GM19023 (cell line): Measurements from ENCODE around the gene FCRLA.
"Not testable (repeated sequence)": the region's sequence is repeated elsewhere in the genome, so short reads cannot be mapped to it uniquely, and the experiment has no call there.

Experiments
- ATAC-seq: cut with Tn5 transposase; IDR thresholded peaks from one replicate; pipeline ENCODE4 v1.9.1; 2021; ENCODE audit warnings: mild to moderate bottlenecking, moderate library complexity; ENCODE audit not compliant: unreplicated experiment

The FCRLA gene

DNA sequence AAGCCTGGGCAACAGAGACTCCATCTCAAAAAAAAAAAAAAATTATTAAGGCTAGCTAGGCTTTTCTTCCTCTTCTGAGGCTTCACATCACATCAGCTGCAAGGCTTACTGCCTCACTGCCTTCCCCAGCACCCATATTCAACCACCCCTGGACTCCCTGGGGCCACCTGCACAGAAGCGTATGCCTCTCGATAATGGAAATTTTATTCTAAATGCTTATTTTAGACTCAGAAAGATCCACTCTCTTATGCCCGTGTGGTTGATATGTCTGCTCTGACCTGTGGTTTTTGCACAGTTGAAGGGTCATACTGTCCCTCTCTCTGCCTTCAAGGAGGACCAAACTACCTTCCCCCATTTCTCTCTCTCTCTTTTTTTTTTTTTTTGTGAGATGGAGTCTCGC, 1.5 kb upstream of the FCRLA start:
- no peak for ATAC-seq

DNA sequence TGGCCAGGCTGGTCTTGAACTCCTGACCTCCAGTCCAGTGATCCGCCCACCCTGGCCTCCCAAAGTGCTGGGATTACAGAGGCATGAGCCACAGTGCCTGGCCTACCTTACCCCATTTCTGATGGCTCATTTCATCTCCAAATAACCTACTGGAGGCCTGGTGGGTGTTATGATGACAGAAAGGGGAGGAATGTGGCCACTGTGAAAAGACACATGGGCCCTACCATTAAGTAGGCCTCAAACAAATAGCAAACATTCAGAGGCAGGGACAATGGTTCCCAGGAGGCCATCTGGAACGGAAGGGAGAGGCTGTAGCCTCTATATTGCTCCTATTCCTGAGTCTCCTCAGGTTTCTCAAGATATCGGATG, 932 bp upstream of the FCRLA start:
- no peak for ATAC-seq

DNA sequence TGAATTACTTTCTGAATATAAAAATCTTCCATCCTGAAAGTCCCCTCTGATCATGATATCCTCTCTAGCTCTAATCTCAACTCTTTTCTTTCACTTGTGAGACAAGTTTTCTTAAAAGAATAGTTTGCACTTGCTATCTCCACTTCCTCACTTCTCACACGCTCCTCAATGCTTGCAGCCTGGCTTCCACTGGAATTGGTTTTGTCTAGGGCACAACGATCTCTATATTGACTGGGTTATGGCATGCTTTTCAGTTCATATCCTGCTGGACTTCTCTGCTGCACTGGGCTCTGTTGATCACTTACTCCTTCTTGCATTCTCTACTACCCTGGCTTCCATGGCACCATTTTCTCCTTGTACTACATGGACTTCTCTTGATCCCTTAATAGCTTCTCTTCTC, 474 bp downstream of the FCRLA start:
- no peak for ATAC-seq

DNA sequence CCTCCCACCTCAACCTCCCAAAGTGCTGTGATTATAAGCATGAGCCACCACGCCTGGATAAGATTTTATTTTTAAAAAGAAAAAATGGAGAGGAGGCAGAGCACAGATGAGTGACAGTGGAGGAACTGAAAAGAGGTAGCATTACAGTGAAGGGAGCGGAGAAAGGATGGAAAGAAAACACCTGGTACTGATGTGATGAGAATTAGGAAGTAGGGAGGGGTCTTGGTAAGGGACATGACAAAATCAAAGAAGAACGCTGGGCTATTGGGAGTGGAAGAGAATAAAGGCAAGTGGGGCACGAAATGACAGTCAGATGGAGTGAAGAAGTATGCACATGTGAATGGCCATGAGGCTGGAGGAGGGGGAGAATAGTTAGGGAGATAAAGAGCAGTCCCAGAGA, 2.3 kb downstream of the FCRLA start:
- no peak for ATAC-seq

DNA sequence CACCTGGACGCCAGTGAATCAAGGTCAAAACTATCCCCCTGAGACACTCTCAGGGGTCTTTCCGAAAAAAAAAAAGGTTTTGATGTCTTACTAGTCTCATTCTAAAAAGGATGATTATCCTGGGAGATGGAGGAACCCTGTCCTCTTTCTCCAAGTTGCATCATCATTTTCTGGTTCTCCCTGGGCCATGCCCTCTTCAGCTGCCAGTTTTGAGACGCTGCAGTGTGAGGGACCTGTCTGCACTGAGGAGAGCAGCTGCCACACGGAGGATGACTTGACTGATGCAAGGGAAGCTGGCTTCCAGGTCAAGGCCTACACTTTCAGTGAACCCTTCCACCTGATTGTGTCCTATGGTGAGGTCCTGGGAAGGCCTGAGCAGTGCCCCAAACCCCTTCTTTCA, 3.5 kb downstream of the FCRLA start:
- no peak for ATAC-seq

DNA sequence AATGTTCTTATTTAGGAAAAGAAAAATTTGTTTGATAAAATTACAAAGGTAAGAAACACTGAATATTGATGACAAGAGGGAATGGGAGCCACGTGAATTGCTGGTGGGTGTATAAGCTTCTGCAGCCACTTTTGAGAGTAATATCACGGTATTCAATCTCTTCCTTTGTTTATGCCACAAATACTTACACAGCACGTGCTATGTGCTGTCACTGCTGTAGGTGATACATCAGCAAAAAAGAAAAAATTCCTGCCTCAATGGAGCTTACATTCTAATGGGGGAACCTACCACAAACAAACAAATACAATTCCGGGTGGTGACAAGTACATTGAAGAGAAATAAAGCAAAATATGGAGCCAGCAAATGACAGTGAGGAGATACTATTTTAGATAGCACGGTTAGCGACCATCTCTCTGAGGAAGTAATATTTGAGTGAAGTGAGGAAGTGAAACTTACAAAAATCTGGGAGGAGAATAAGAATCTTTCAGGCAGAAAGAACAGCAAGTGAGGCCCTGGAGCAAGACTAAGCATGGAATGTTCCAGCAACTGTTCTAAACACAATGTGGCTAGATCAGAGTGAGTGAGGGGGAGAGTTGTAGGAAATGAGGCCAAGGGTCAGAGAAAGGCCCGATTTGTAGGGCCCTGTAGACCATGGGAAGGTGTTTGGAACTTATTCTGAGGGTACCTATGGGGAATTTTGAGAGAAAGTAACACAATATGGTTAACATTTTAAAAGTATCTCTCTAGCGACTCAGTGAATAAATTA, 11.7 kb downstream of the FCRLA start:
- ATAC-seq: peak; percentile 50

DNA sequence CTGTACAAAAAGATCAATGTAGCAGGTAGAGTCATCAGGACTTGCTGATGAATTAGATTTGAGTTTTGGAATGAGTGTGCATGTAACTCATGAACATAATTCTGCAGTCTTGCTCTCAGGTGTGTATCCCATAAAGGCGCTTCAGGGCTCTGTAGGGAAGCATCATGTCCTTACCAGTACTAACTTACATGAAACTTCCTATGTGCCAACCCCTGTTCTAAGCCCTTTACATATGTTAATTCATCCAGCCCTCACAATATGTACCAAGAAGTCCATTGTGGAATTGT, 12.2 kb downstream of the FCRLA start:
- ATAC-seq: peak; percentile 52

DNA sequence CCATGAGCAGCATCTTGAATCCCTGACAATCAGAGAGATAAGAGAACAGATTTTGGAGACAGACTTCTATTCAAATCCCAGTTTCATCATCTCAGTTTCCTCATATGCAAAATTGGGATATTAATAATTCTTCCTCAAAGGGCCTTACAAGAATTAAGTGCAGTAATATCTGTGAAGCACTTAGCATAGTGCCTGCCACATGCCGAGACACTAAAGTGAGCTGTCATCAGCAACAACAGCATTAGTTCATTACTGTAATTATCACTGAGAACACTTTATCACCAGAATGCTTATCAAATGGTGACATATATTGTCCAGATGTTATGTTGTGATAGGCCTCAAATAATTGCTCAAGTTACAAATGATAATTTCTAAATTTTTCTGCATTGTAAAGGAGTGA, 13.4 kb downstream of the FCRLA start:
- ATAC-seq: no peak

DNA sequence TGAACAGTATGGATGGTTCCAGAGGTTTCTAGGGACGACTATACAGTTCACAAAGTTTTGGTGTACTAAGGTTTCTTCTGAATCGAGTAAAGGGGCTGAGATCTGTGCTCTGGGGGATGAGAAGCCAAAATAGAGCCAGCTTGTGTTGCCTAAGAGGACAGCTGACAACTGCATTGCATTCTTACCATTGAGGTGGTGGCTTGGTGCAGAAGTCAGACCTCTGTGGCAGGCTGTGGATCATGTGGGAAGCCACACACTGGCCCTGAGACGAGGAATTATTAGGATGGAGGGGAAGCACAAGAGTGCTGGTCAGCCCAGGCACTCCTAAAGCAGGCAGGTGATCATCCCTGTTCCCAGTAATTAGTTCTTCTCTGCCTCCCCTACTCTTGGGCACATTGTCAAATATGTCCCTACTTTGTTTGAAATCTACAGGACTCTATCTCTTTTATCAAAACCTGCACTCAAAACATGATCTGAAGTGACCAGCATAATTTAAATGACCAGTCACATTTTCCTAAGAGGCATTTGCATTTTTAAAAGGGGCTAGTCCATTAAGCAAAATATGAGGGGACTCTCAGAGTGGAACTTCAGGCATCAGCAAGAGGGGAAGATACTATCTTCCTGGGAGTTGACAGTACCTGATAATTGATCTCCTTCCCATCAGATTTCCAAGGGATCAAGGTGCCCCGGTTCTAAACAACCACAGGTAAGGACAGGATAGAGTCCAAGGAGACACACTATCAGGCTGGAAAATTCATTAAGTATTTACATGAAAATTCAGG, 14.1 kb downstream of the FCRLA start, which contains the start of gene FCRLB:
TSS of gene FCRLB (plus strand) at position 589 of the 782 bp plus-strand sequence. CDS start 1,129 bp downstream, outside the sequence.
- no peak for ATAC-seq

DNA sequence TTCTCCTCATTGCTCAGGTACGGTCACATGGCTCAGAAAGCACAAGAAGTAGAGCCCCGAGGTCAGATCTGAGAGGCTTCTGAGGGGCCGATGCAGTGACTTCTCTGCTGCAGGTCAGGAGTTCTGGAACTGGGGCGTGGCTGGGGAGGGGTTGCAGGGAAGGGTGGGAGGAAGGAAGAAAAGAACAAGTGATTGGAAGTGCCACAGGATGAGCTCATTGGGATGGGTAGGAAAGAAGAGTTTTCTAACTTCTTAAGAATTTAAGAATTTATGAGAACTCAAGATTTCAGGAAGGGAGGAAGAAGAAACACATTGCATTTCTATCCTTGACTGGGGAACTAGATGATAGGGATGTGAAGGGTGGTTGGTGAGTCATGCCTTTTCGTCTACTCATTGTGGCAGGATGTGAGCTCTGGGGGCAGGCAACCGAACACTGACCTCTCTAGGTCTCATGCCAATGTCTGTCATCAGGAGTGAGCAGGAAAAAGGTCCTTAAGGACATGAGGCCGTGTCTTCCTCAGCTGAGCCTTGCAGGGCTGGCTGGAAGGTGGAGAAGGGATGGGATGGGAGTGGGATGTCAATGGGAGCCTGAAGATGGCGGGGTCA, 14.8 kb downstream of the FCRLA start:
- no peak for ATAC-seq

DNA sequence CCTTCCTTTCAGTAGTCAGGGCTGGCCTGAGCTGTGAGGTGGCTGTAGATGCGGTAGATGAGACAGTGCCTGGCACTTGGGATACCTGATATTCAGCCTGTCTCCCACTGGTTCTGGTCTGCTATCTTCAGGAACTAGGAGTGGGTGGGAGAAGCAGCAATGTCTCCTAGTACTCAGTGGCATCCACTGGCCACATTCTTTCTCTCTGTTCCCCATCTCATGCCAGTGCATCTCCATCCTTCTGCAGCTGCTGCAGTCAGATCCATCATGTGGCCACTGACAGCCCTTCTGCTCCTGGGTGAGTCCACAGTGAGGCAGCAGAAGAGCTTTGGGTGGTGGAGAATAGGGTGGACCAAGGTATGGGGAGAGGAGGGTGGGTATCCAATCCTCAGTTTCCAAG, 15.4 kb downstream of the FCRLA start:
- ATAC-seq: no peak

DNA sequence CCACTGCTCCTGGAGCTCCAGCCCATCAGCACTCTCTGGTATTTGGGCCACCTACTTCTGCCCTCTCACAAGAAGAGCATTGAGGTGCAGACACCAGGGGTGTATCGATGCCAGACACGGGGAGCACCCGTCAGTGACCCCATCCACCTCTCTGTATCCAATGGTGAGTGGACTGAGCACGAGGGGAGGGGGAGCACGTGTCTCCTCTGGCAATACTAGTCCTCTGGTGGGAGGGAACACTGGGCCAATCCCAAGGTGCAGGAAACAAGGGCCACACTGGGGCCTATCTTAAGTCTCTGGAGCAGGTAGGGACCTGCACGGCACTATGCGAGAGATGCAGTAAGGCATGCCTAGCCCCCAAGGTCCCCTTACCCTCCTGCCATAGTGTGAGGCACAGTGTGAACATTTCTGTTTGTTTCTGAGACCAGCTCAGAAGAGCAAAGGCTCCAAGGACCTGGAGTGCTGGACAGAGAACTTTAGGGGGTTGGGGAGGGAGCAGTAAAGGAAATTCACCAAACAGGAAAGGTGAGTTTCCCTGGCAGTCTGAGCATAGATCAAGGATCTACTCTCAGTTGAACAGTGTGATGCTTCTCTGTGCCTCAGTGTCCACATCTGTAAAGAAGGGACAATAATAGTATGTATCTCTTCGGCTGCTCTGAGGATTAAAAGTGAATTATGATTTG, 16.6 kb downstream of the FCRLA start:
- no peak for ATAC-seq

DNA sequence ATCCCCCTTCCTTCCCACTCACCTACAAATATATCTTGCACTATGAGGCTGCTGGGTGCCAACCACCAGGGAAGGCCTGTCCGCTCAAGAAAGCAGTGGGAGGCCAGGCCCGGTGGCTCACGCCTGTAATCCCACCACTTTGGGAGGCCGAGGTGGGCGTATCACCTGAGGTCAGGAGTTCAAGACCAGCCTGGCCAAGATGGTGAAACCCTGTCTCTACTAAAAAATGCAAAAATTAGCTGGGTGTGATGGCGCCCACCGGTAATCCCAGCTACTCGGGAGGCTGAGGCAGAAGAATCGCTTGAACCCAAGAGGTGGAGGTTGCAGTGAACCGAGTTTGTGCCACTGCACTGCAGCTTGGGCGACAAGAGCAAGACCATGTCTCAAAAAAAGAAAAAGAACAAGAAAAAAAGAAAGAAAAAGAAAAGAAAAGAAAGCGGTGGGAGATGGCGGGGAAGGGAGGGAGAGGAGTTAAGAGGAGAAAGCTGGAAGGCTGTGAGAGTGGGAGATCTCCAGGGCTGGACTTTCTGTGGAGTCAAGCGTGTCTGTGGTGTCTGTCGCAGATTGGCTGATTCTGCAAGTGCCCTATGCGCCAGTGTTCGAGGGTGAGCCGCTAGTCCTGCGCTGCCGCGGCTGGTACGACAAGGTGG, 18.4 kb downstream of the FCRLA start:
- ATAC-seq: not testable (repeated sequence)

DNA sequence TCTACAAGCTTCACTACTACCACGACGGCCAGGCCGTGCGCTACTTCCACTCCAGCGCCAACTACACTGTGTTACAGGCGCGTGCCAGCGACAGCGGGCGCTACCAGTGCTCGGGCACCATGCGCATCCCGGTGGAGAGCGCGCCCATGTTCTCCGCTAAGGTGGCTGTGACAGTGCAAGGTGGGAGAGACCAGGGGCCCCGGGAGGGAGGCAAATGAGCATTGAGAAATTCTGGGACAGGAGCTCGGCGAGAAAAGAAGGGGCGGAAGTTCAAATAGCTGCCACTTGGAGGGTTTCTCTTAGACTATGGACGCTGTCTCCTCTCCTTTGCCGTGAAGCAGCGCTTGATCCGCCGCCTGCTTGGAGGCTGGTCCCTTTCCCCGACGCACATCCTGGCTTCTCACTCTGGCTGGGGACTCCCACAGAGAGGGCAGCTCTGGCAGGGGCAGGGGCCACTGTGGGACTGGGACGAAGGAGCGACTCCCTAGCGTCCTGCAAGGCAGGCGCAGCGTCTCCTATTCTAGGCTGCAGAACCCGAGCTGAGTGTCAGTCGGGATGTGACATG, 19.0 kb downstream of the FCRLA start:
- ATAC-seq: peak; percentile 21

DNA sequence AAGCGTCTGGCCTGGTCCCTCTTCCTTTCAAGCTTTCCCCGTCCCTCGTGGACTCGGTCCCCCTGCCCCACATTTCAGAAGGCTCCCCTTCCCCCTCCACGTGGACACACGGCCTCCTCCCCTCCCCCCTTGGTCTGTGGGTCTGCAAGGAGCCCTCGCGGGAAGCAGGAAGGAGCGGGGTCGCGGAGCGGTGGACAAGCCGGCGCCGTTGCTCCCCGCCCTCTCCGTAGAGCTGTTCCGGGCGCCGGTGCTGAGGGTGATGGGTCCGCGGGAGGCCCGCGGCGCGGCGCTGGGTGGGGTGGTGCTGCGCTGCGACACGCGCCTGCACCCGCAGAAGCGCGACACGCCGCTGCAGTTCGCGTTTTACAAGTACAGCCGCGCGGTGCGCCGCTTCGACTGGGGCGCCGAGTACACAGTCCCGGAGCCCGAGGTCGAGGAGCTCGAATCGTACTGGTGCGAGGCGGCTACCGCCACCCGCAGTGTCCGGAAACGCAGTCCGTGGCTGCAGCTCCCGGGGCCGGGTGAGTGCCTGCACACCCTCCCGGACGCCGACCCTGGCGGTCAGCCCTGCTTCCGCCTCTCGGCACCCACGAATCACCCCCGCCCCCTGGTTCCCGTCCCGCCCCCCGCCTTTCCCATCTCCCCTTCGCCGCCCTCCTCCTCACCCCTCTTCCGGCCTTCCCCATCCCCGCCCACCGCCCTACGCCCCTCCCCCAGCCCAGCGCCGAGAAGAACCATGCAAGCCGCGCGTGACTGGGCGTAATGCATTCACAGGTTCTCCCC, 19.6 kb downstream of the FCRLA start:
- peak; percentile 58 for ATAC-seq

DNA sequence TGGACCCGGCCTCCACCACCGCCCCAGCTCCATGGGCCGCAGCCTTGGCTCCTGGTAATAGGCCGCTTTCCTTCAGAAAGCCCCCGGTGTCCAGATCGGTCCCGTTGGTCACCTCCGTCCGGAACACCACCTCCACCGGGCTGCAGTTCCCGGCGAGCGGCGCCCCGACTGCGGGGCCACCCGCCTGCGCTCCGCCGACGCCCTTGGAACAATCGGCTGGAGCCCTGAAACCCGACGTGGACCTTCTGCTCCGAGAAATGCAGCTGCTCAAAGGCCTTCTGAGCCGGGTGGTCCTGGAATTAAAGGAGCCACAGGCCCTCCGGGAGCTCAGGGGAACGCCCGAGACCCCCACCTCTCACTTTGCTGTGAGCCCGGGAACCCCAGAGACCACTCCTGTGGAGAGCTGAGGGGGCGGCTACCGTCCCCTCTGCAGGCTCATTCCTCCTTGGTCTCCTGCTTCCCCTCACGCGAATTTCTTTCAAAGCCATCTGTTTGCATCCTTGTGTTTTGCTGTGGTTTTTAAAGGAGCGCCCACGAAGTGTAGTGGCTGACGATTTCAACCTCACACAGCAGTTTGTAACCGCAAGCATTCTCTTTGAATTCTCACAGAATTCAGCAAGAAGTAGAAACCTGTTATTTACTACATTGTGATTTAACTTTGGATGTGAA, 20.4 kb downstream of the FCRLA start:
- ATAC-seq: peak; percentile 9

DNA sequence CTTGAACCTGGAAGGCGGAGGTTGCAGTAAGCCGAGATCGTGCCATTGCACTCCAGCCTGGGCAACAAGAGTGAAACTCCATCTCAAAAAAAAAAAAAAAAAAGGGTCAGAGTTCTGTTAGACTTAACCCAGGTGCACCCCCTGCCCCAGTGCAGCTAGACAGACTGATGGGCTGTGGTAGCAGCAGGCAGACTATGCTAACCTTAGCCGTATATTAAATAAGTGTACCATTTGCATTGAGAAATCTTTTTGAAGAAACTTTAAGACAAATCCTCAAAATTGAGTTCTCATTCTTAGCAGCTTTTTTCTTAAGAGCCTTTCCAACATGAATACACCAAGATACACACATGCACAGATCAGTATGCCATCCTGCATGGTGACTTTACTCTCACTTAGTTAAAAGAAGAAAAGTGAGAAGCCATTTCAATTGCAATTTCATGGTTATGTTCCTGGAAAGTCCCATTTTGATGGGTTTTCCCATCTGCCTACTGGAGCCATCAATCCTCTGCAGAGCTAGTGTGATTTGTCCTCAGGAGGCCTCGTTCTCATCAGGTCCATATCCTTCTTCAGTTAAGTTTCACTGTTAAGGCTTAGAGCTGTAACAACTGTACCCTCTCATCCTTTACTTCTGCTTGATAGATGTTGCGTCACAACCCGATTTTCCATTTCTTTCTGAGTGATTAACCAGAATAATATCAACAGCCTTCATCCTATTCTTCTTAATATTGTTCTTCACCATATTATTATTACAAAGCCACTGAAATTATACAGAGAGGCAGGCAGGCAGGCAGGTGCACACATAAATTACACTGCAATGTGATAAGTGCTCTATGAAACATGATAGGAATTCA, 21.6 kb downstream of the FCRLA start:
- ATAC-seq: no peak

DNA sequence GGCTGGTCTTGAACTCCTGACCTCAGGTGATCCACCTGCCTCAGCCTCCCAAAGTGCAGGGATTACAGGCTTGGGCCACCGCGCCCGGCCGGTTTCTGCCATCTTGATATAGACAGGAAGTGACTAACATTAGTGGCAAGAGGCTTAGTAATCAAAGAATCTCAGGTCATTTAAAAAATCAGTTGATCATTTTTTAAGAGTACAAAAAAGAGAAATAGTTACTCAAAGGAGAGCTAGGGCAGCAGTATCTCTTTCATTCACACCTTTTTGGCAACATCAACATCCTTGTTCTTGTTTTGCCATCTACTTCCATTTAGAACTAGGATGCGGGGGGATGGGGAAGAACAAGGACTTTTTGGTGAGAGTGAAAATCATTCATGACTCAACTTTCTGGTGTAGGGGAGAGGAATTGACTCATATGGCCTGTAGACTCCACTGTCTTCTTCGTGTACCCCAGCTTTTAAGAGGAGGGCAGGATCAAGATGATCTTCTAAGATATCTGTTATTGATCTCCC, 23.1 kb downstream of the FCRLA start:
- no peak for ATAC-seq
